Islet of Langerhans (tissue), 1 donor: ENCODE results near the gene ZNF891.

Experiments
- FAIRE-seq: peaks from one replicate; lab custom pipeline; 2011; peaks lifted over from hg19 to GRCh38; lab: Jason Lieb, UNC

Gene ZNF891

DNA sequence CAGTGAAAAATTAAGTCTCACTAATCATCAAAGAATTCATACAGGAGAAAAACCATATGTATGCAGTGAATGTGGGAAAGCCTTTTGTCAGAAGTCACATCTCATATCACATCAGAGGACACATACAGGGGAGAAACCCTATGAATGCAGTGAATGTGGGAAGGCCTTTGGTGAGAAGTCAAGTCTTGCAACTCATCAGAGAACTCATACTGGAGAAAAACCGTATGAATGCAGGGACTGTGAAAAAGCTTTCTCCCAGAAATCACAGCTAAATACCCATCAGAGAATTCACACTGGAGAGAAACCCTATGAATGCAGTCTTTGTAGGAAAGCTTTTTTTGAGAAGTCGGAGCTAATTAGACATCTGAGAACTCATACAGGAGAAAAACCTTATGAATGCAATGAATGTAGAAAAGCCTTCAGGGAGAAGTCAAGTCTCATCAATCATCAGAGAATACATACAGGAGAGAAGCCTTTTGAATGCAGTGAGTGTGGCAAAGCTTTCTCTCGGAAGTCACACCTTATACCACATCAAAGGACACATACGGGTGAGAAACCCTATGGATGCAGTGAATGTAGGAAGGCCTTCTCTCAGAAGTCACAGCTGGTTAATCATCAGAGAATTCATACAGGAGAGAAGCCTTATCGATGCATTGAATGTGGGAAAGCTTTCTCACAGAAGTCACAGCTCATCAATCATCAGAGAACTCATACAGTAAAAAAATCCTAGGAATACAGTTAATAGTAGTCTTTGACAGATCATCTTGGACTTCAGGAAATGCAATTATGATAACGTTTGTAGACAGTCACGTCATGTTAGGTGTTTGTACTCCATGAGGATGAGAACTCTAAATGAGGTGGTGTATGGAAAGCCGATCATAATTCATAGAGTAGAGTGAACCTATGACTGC, 71.6 kb downstream of the ZNF891 start:
- no peak for FAIRE-seq

DNA sequence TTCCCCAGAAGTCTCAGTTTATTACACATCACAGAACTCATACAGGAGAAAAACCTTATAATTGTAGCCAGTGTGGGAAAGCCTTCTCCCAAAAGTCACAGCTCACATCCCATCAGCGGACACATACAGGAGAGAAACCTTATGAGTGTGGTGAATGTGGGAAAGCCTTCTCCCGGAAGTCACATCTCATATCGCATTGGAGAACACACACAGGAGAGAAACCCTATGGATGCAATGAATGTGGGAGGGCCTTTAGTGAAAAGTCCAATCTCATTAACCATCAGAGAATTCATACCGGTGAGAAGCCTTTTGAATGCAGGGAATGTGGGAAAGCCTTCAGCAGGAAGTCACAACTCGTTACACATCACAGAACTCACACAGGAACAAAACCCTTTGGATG, 72.6 kb downstream of the ZNF891 start:
- FAIRE-seq, result no peak
